NK-92 (cell line): ENCODE measurements around the gene NKX2-2.
"Not testable (repeated sequence)": the region's sequence is repeated elsewhere in the genome, so short reads cannot be mapped to it uniquely, and the experiment has no call there.

Source experiments
- DNase-seq: peaks from one replicate; lab custom pipeline; 2025; ENCODE audit not compliant: unreplicated experiment; lab: John Stamatoyannopoulos, UW

The NKX2-2 gene

GRCh38 chr20:21509597-21510371, 4.1 kb downstream of the NKX2-2 start:
- DNase-seq, result no peak

- DNase-seq, result no peak
Observed at GRCh38 chr20:21509079-21509596, 4.7 kb downstream of the NKX2-2 start.

- no peak for DNase-seq
Observed at GRCh38 chr20:21508230-21509078, 5.4 kb downstream of the NKX2-2 start.

GRCh38 chr20:21507400-21508229, 6.2 kb downstream of the NKX2-2 start:
- no peak for DNase-seq

- no peak for DNase-seq
Observed at GRCh38 chr20:21505810-21506530, 7.9 kb downstream of the NKX2-2 start.

GRCh38 chr20:21505161-21505809, 8.6 kb downstream of the NKX2-2 start:
- DNase-seq, result no peak

- DNase-seq, result no peak
Observed at GRCh38 chr20:21504323-21504722, 9.5 kb downstream of the NKX2-2 start.

GRCh38 chr20:21503345-21503744, 10.5 kb downstream of the NKX2-2 start:
- no peak for DNase-seq

GRCh38 chr20:21501184-21501583, 12.7 kb downstream of the NKX2-2 start:
- no peak for DNase-seq

DNA sequence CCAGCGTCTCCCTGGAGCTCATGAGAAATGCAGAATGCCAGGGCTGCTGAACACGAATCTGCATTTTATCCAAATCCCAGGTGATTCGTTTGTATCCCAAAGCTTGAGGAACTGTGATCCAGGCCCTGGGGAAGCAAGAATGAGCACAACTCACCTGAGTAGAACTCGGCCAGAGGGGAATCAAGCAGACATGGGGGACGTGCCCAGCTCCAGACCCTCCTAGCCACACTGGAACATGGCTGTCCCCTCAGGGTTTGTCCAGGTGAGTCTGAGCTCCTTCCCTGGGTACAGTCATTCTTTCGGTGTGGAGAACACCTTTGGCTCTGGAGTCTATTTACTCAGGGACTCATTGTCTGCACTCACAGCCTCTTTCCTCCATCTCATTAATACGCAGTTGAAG, 13.3 kb downstream of the NKX2-2 start:
- no peak for DNase-seq

DNA sequence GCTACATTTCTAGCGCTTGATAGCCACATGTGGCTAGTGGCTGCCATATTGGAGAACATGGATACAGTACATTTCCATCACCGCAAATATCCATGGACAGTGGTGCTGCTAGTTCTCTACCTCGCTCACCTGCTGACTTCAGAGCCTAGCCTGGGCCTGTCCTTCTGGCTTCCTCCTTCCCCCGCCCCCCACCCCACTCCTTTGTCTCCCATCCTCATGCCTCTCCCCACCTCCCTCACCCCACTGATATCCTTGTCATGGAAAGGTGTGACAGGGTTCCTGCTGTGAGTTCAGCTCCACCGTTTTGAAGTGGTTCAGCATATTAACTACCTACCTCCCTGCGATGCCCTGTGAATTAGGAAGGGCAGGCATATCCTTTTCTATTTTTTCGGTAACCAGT, 14.2 kb downstream of the NKX2-2 start:
- no peak for DNase-seq

DNA sequence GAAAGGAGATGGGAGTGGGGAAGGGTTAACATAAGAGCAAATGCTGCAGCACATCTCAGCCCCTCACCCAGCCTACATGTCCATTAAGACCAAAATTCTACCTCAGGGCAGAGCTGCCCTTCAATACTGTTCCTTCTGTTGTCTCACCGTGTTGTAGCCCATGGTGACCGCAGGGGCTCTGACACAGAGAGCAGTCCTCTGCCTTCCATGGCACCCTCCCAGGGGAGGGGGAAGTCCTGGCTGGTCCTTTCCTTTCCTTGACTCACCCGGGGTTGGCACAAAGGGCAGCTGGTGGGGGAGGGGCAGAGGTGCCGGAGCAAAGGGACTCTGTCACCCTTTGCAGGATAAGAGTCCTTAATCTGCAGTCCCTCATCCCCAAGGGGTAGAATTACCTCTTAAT, 15.2 kb downstream of the NKX2-2 start:
- no peak for DNase-seq

DNA sequence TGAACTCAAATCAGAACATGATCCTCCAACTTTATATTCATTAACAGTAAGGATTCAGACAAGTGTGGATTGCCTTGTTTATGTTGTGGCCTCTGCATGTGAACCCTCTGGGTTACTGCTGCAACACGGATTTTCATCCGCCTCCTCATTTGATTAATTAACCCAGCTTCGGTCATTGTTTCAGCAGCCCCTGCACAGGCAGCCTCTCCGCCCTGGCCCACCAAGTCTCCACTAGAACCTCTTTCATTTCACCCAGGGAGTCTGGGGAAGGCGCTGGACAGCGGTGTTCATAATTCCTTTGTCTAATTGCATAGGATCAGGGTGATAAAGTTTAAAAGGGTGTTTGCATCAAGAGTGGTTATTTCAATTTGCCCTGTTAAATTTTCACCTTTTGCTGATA, 15.7 kb downstream of the NKX2-2 start:
- DNase-seq, result no peak

- no peak for DNase-seq
Observed at GRCh38 chr20:21496452-21496851, 17.4 kb downstream of the NKX2-2 start.

DNA sequence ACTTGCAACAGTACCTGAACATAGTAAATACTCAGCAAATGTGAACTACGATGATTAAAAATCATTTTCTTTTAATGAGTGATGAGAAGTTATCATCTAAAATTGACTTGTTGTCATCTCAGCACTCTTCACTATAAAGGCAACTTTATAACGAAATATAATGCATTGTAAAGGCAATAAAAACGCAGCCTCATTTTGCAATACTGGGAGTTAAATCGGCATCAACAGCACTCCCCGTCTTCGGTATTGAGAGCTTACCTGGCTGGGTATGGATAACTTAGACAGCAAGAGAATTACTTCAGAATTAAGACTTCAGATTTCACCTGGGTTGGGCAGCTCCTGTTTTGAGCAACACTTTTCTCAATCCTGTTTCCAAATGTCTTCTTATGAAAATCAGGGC, 20.8 kb downstream of the NKX2-2 start:
- no peak for DNase-seq

DNA sequence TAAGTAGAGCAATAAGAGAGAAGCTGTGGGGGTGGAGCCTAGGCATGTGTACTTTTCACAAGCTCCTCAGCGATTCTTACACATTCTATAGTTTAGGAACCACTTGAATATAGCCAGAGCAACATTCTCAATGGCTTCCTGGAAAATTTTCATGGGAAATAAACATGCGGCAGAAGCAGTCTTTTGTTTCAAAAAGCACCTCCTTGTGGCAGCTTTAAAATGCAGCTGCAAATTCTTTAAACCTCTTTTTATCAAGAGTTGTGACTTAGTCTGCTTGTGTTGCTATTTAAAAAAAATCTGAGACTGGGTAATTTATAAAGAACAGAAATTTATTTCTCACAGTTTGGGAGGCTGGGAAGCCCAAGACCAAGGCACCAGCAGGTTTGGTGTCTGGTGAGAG, 23.8 kb downstream of the NKX2-2 start:
- no peak for DNase-seq

DNA sequence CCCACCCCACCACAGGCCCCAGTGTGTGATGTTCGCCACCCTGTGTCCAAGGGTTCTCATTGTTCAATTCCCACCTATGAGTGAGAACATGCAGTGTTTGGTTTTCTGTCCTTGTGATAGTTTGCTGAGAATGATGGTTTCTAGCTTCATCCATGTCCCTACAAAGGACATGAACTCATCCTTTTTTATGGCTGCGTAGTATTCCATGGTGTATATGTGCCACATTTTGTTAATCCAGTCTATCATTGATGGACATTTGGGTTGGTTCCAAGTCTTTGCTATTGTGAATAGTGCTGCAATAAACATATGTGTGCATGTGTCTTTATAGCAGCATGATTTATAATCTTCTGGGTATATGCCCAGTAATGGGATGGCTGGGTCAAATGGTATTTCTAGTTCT, 33.7 kb downstream of the NKX2-2 start:
- not testable (repeated sequence) for DNase-seq

DNA sequence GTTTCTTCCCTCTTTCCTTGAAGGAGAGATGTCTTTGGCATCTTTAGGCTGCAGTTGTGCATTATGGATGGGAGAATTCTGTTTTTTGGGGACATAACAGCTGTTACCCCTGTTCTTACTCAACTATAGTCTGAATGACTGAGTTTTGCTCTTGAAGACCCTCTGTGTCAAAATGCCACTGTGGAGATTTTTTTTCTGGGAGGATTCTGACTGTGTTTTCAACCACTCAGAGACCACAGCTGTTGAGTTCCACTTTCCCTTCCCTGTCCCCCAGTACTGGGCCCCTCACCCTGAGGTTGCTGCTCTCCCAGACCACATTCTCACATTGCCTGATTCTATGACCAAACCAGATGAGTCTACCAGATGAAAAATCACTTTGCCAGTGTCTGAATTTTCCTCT, 48.1 kb downstream of the NKX2-2 start:
- DNase-seq, result no peak

DNA sequence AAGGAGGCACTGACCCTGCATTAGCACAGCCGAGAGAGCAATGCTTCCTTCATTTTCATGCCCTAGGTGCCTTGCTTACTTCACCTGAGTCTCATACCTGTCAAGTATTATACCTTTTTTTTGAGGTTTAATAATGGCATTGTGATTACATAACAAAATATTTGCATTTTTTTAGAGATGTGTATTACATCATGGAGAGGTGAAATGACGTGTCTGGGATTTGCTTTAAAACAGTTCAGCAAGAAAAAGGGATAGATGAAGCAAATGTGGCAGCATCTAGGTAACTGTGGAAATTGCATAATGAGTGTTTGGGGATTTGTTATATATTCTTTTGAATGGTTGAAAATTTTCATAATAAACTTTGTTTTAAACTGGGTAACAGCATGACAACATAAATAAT, 48.9 kb downstream of the NKX2-2 start:
- DNase-seq, result no peak
